Stimulated activated naive B cell treated with anti-CD40 and anti-IgM and Interleukin-4, amounts not matched to agents 10 μg/mL and 1 μg/mL and 100 μg/mL, for 72 hours (primary cell): ENCODE results near the gene ISCA2.
"Not testable (repeated sequence)": the region's sequence is repeated elsewhere in the genome, so short reads cannot be mapped to it uniquely, and the experiment has no call there.

Experiments used
- ATAC-seq, 2 donors: fragments of 150-1000 bp; cut with Tn5 transposase; replicated peaks; 2 replicates each; pipeline ENCODE4 v1.10.0; 2021; ENCODE audit warnings: moderate library complexity in 1 of 2
- DNase-seq: peaks from one replicate; pipeline ENCODE4 v3.0.0; 2021
- H3K27ac Mint-ChIP-seq: one replicate; pipeline ENCODE4 v1.8.0; 2022; ENCODE audit warnings: mild to moderate bottlenecking, mixed read lengths
- H3K27me3 Mint-ChIP-seq, 2 donors: one replicate each; pipeline ENCODE4 v1.8.0; 2022; ENCODE audit warnings: mixed read lengths in 2 of 2
- H3K36me3 Mint-ChIP-seq, 2 donors: one replicate each; pipeline ENCODE4 v1.8.0; 2022; ENCODE audit warnings: mixed read lengths in 2 of 2, mild to moderate bottlenecking in 1 of 2
- H3K4me1 Mint-ChIP-seq, 2 donors: one replicate each; pipeline ENCODE4 v1.8.0; 2022; ENCODE audit warnings: mixed read lengths in 2 of 2, mild to moderate bottlenecking in 1 of 2
- H3K4me3 Mint-ChIP-seq, 2 donors: one replicate each; pipeline ENCODE4 v1.8.0; 2022; ENCODE audit warnings: mild to moderate bottlenecking in 2 of 2, mixed read lengths in 2 of 2, moderate library complexity in 1 of 2
- H3K9me3 Mint-ChIP-seq, 2 donors: one replicate each; pipeline ENCODE4 v1.8.0; 2022; ENCODE audit warnings: mixed read lengths in 2 of 2, mild to moderate bottlenecking in 1 of 2

Gene ISCA2

GRCh38 chr14:74536336-74536735 is 42.8 kb downstream of the ISCA2 start:
- H3K27ac Mint-ChIP-seq, H3K36me3 Mint-ChIP-seq, H3K4me3 Mint-ChIP-seq, H3K27me3 Mint-ChIP-seq, H3K4me1 Mint-ChIP-seq, DNase-seq, ATAC-seq, H3K9me3 Mint-ChIP-seq: not testable (repeated sequence)

- no peak for DNase-seq
- Mint-ChIP-seq H3K4me3 (no peak overlapping the region), H3K27ac (no peak overlapping the region), H3K4me1 (peaks cover under 1% of the 10 kb centered on the region in 2 donors), H3K36me3 (no peaks in the 10 kb centered on the region), H3K9me3 (no peaks in the 10 kb centered on the region), H3K27me3 (peaks cover 3% of the 10 kb centered on the region in 2 donors)
- no peak for ATAC-seq
Observed at GRCh38 chr14:74538411-74539391, 45.1 kb downstream of the ISCA2 start.

- H3K36me3 Mint-ChIP-seq: no peaks in the 10 kb centered on the region
- DNase-seq (no peak), ATAC-seq (no peak)
- H3K27ac Mint-ChIP-seq: no peak overlapping the region
- peaks cover 7 to 8% of the 10 kb centered on the region in 2 donors for H3K27me3 Mint-ChIP-seq
- no peaks in the 10 kb centered on the region for H3K9me3 Mint-ChIP-seq
- no peak overlapping the region for H3K4me3 Mint-ChIP-seq
- no peaks in the 10 kb centered on the region for H3K4me1 Mint-ChIP-seq
Observed at GRCh38 chr14:74539503-74539902, 45.9 kb downstream of the ISCA2 start.

DNA sequence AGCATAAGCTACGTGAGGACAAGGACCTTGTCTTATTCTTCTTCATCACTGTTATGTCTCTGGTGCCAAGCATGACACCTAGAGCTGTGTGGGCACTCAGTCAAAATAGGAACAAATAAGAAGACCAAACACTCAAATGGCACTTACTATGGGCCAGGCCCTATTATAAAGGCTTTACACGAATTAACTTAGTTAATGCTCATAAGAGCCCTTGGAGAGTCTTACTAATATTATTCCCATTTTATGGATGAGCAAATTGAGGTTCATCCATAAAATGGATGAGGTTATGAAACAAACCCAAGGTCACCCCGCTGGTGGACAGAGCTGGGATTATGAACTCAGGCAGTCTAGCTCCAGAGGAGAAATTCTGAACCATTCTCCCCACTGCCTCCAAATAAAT is 47.7 kb downstream of the ISCA2 start:
- Mint-ChIP-seq H3K9me3 (no peaks in the 10 kb centered on the region), H3K27ac (no peak overlapping the region), H3K4me1 (no peaks in the 10 kb centered on the region), H3K4me3 (no peak overlapping the region), H3K27me3 (peaks cover 7 to 16% of the 10 kb centered on the region in 2 donors), H3K36me3 (no peaks in the 10 kb centered on the region)
- DNase-seq (no peak), ATAC-seq (no peak)

DNA sequence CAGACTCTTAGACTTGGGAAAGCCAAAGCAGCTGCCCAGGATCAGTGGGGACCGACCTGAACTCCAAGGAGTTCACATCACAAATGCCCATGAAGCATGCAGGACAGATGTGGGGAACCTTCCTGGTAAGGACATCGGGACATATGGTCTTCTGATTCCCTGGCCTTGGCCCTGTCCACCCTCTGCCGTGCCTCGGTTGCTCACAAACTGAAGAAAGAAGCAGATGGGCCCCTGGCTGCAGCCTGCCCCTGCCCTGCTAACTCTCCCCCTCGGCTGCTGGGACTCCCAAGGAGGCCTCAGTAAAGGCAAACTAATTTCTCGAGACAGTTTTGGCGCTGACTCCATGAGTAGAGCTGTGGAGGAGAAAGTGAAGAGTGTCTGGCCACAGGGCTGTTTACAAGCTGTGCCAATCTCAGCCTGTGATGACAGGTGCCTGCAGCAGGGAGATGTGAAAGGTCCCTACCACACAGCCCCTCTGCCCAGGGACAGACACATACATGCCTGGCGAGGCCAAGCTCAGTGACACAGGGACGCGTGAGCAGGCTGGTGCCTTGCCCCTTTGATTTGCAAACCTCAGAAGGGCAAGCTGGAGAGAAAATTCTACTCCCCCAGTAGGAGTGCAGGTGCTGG is 48.6 kb downstream of the ISCA2 start:
- no peak for ATAC-seq
- H3K9me3 Mint-ChIP-seq: no peaks in the 10 kb centered on the region
- no peaks in the 10 kb centered on the region for H3K36me3 Mint-ChIP-seq
- H3K4me1 Mint-ChIP-seq: no peaks in the 10 kb centered on the region
- no peak overlapping the region for H3K4me3 Mint-ChIP-seq
- no peak for DNase-seq
- no peak overlapping the region for H3K27ac Mint-ChIP-seq
- peaks cover 7 to 16% of the 10 kb centered on the region in 2 donors for H3K27me3 Mint-ChIP-seq

- peaks cover 7 to 16% of the 10 kb centered on the region in 2 donors for H3K27me3 Mint-ChIP-seq
- no peak overlapping the region for H3K27ac Mint-ChIP-seq
- no peaks in the 10 kb centered on the region for H3K36me3 Mint-ChIP-seq
- H3K9me3 Mint-ChIP-seq: no peaks in the 10 kb centered on the region
- H3K4me1 Mint-ChIP-seq: no peaks in the 10 kb centered on the region
- no peak for DNase-seq
- H3K4me3 Mint-ChIP-seq: no peak overlapping the region
- ATAC-seq: no peak
Observed at GRCh38 chr14:74543771-74544438, 50.3 kb downstream of the ISCA2 start.

GRCh38 chr14:74545386-74545785 is 51.8 kb downstream of the ISCA2 start:
- ATAC-seq (no peak), DNase-seq (no peak)
- peaks cover 7 to 16% of the 10 kb centered on the region in 2 donors for H3K27me3 Mint-ChIP-seq
- H3K27ac Mint-ChIP-seq: no peak overlapping the region
- no peaks in the 10 kb centered on the region for H3K9me3 Mint-ChIP-seq
- H3K4me3 Mint-ChIP-seq: no peak overlapping the region
- H3K36me3 Mint-ChIP-seq: no peaks in the 10 kb centered on the region
- no peaks in the 10 kb centered on the region for H3K4me1 Mint-ChIP-seq

DNA sequence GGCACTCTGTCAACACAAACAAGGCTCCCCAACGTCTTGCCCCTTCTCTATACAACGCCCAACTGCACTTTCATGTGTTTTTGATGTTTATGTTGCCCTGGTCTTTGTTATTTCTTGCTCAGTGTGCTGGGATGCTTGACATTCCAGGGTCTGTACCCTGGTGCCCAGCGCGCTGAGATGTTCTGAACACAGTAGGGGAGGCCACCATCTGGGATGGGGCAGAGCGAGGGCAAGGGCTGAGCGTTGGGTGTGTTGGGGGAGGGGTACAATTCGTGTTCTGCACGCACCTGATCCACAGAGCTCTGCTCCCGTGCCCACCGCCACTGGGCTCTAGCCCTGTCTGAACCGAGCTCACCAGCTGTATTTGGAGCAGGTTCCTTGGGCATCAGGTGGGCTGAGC is 52.9 kb downstream of the ISCA2 start:
- Mint-ChIP-seq H3K27ac (no peak overlapping the region), H3K4me3 (no peak overlapping the region), H3K36me3 (no peaks in the 10 kb centered on the region), H3K4me1 (no peaks in the 10 kb centered on the region), H3K9me3 (no peaks in the 10 kb centered on the region), H3K27me3 (peaks cover 7 to 16% of the 10 kb centered on the region in 2 donors)
- no peak for DNase-seq
- no peak for ATAC-seq
